OCI-LY3 (cell line): Measurements from ENCODE around the gene NLRC3.

Experiments
- H2AFZ ChIP-seq: fragments of 200-600, 300-600 bp; shearing (Covaris generic); 2 replicates; pipeline ENCODE4 v1.6.0; 2014; ENCODE audit warnings: antibody characterized with exemption, low read depth, low read length
- H3K27ac ChIP-seq: fragments of 200-600, 300-600 bp; sonication (generic); 2 replicates; pipeline ENCODE4 v1.5.1; 2014; ENCODE audit warnings: mild to moderate bottlenecking, low read length, moderate library complexity, mixed read lengths
- H3K27me3 ChIP-seq: fragments of 200-600, 300-600 bp; sonication (generic); 2 replicates; pipeline ENCODE4 v1.6.1; 2014; ENCODE audit warnings: low read depth, low read length, mixed read lengths
- H3K36me3 ChIP-seq: fragments of 200-600, 300-600 bp; sonication (generic); replicated peaks from 2 replicates; pipeline ENCODE3; 2014; ENCODE audit warnings: low read depth, low read length, mixed read lengths
- H3K4me1 ChIP-seq: fragments of 300-600, 200-600 bp; sonication (generic); 2 replicates; pipeline ENCODE4 v1.6.1; 2014; ENCODE audit warnings: low read length, mixed read lengths
- H3K4me2 ChIP-seq: fragments of 200-600, 300-600 bp; sonication (generic); 2 replicates; pipeline ENCODE4 v1.6.1; 2014; ENCODE audit warnings: low read length, mixed read lengths
- H3K4me3 ChIP-seq: fragments of 300-600, 200-600 bp; sonication (generic); 2 replicates; pipeline ENCODE4 v1.5.1; 2014; ENCODE audit warnings: antibody characterized with exemption, mild to moderate bottlenecking, low read length, moderate library complexity
- H3K79me2 ChIP-seq: fragments of 300-600, 200-600 bp; shearing (Covaris generic); 2 replicates; pipeline ENCODE4 v1.6.1; 2014; ENCODE audit warnings: mild to moderate bottlenecking, low read length, mixed read lengths
- H3K9ac ChIP-seq: fragments of 300-600, 200-600 bp; shearing (Covaris generic); 2 replicates; pipeline ENCODE4 v1.6.0; 2014; ENCODE audit warnings: mild to moderate bottlenecking, low read length, moderate library complexity
- H3K9me3 ChIP-seq: fragments of 200-600, 300-600 bp; shearing (Covaris generic); 2 replicates; pipeline ENCODE4 v1.6.1; 2014; ENCODE audit warnings: low read length, mixed read lengths; ENCODE audit not compliant: insufficient read depth
- H4K20me1 ChIP-seq: fragments of 200-600, 300-600 bp; sonication (generic); 2 replicates; pipeline ENCODE4 v1.6.1; 2016; ENCODE audit warnings: low read length, mixed read lengths; ENCODE audit not compliant: insufficient read depth
- EZH2phosphoT487 ChIP-seq: fragments of 200-600 bp; shearing (Covaris generic); IDR thresholded peaks from 2 replicates; pipeline ENCODE4 v1.6.1; 2018; ENCODE audit warnings: antibody characterized with exemption, mixed run types, low read depth
- TF ChIP-seq, protein P1 (sequence below): fragments of 200-600, 300-600 bp; sonication (generic); IDR thresholded peaks from 2 replicates; pipeline ENCODE4 v1.5.1; 2014; ENCODE audit warnings: antibody characterized with exemption, low read length, low read depth

The NLRC3 gene

GRCh38 chr16:3570420-3571062 lies 6.7 kb downstream of the NLRC3 start:
- Histone ChIP-seq H3K27ac (no peak overlapping the region), H3K4me2 (no peak overlapping the region), H4K20me1 (no peaks in the 10 kb centered on the region), H3K9ac (no peak overlapping the region), H3K79me2 (no peaks in the 10 kb centered on the region), H3K9me3 (no peaks in the 10 kb centered on the region), H3K4me1 (no peaks in the 10 kb centered on the region), H3K27me3 (no peaks in the 10 kb centered on the region), H3K4me3 (no peak overlapping the region), H2AFZ (no peak overlapping the region), H3K36me3 (no peaks in the 10 kb centered on the region)
- TF ChIP-seq, protein P1, sequence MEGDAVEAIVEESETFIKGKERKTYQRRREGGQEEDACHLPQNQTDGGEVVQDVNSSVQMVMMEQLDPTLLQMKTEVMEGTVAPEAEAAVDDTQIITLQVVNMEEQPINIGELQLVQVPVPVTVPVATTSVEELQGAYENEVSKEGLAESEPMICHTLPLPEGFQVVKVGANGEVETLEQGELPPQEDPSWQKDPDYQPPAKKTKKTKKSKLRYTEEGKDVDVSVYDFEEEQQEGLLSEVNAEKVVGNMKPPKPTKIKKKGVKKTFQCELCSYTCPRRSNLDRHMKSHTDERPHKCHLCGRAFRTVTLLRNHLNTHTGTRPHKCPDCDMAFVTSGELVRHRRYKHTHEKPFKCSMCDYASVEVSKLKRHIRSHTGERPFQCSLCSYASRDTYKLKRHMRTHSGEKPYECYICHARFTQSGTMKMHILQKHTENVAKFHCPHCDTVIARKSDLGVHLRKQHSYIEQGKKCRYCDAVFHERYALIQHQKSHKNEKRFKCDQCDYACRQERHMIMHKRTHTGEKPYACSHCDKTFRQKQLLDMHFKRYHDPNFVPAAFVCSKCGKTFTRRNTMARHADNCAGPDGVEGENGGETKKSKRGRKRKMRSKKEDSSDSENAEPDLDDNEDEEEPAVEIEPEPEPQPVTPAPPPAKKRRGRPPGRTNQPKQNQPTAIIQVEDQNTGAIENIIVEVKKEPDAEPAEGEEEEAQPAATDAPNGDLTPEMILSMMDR: no peak
- TF ChIP-seq EZH2phosphoT487: no peak

GRCh38 chr16:3569851-3570250 lies 7.4 kb downstream of the NLRC3 start:
- no peaks in the 10 kb centered on the region for H3K79me2 ChIP-seq
- no peak for TF ChIP-seq EZH2phosphoT487
- TF ChIP-seq, protein P1: no peak

DNA sequence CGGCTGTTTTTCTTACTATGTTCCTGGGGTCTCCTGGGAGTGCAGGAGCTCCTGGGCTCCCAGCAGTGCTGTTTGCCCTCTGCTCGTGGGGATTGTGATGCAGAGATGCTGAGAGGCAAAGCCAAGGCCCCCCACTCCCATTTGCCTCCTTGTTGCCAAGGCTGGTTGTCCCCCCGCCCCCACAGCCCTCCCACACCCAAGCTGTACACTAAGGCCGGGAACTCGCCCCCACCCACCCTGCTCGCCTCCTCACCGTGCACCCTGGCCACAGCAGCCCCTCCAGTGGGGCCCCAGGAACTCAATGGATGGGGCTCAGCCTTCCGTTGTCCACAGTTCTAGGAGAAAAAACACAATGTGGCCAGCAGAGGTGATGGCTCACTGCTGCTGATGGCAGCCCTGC lies 10.2 kb downstream of the NLRC3 start:
- H3K4me3 ChIP-seq: no peak overlapping the region
- no peak overlapping the region for H3K9ac ChIP-seq
- H4K20me1 ChIP-seq: no peaks in the 10 kb centered on the region
- H3K36me3 ChIP-seq: no peaks in the 10 kb centered on the region
- H3K27ac ChIP-seq: no peak overlapping the region
- no peak overlapping the region for H2AFZ ChIP-seq
- H3K79me2 ChIP-seq: no peaks in the 10 kb centered on the region
- TF ChIP-seq, protein P1: no peak
- TF ChIP-seq EZH2phosphoT487: no peak
- H3K4me2 ChIP-seq: no peak overlapping the region
- H3K4me1 ChIP-seq: no peaks in the 10 kb centered on the region
- H3K9me3 ChIP-seq: no peaks in the 10 kb centered on the region
- H3K27me3 ChIP-seq: no peaks in the 10 kb centered on the region

More at GRCh38 chr16:3569851-3570250, 7.4 kb downstream of the NLRC3 start:
- H3K27ac ChIP-seq: no peak overlapping the region
- H4K20me1 ChIP-seq: no peaks in the 10 kb centered on the region
- H3K36me3 ChIP-seq: no peaks in the 10 kb centered on the region
- no peaks in the 10 kb centered on the region for H3K9me3 ChIP-seq
- no peak overlapping the region for H3K9ac ChIP-seq
- no peaks in the 10 kb centered on the region for H3K27me3 ChIP-seq
- H2AFZ ChIP-seq: no peak overlapping the region
- no peak overlapping the region for H3K4me2 ChIP-seq
- no peak overlapping the region for H3K4me3 ChIP-seq
- H3K4me1 ChIP-seq: no peaks in the 10 kb centered on the region

DNA sequence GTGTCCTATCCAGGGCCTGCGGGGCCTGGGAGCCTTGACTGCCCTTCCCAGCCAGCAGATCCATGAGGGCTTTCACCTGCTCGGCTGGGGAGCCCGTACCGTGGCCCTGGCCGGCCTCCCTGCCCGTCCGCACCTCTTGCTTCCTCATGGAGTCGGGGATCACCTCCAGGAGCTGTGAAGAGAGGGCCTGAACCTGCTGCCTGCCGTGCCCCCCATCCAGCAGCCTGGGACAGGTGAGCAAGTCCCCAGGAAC lies 12.4 kb downstream of the NLRC3 start:
- H3K9me3 ChIP-seq: no peaks in the 10 kb centered on the region
- H3K4me2 ChIP-seq: no peak overlapping the region
- H4K20me1 ChIP-seq: no peaks in the 10 kb centered on the region
- no peak overlapping the region for H2AFZ ChIP-seq
- TF ChIP-seq, protein P1: no peak
- no peak for TF ChIP-seq EZH2phosphoT487
- no peak overlapping the region for H3K9ac ChIP-seq
- H3K79me2 ChIP-seq: no peaks in the 10 kb centered on the region
- H3K4me1 ChIP-seq: no peaks in the 10 kb centered on the region
- no peak overlapping the region for H3K27ac ChIP-seq
- no peak overlapping the region for H3K4me3 ChIP-seq
- H3K36me3 ChIP-seq: no peaks in the 10 kb centered on the region
- H3K27me3 ChIP-seq: no peaks in the 10 kb centered on the region
